SK-N-SH (cell line): Measurements from ENCODE around the gene MAP4K5.

Experiments used
- CTCF ChIP-seq: fragments of 200-600 bp; sonication (generic); IDR thresholded peaks from 2 replicates; pipeline ENCODE4 v1.6.1; 2017; ENCODE audit warnings: antibody characterized with exemption, mild to moderate bottlenecking, moderate library complexity
- FOXM1 ChIP-seq: IDR thresholded peaks from 2 replicates; pipeline ENCODE4 v1.4.0; 2012; ENCODE audit warnings: low read depth, mild to moderate bottlenecking
- POLR2AphosphoS5 ChIP-seq: IDR thresholded peaks from 2 replicates; pipeline ENCODE4 v1.6.1; 2012; ENCODE audit warnings: low read depth, low read length
- RAD21 ChIP-seq: IDR thresholded peaks from 2 replicates; pipeline ENCODE4 v1.6.1; 2012; ENCODE audit warnings: mild to moderate bottlenecking, low read length
- RCOR1 ChIP-seq: fragments of 150-350 bp; IDR thresholded peaks from 2 replicates; pipeline ENCODE4 v1.6.1; 2017; ENCODE audit warnings: antibody characterized with exemption, low read length
- RFX5 ChIP-seq: IDR thresholded peaks from 2 replicates; pipeline ENCODE4 v1.6.1; 2012; ENCODE audit warnings: mild to moderate bottlenecking, improper control_type of control experiment, low read length
- RXRA ChIP-seq: IDR thresholded peaks from 2 replicates; pipeline ENCODE4 v1.4.0; 2012; ENCODE audit warnings: low read depth, mild to moderate bottlenecking, borderline replicate concordance
- TAF1 ChIP-seq: IDR thresholded peaks from 2 replicates; pipeline ENCODE4 v1.6.1; 2012; ENCODE audit warnings: low read depth, mild to moderate bottlenecking, low read length, moderate library complexity, borderline replicate concordance
- TEAD4 ChIP-seq: IDR thresholded peaks from 2 replicates; pipeline ENCODE4 v1.4.0; 2012; ENCODE audit warnings: mild to moderate bottlenecking, borderline replicate concordance; ENCODE audit not compliant: insufficient read depth
- YY1 ChIP-seq: IDR thresholded peaks from 2 replicates; pipeline ENCODE4 v1.4.0; 2012; ENCODE audit warnings: low read depth, mild to moderate bottlenecking
- ZBTB33 ChIP-seq: IDR thresholded peaks from 2 replicates; pipeline ENCODE4 v1.4.0; 2012; ENCODE audit warnings: low read depth, borderline replicate concordance

GRCh38 chr14:50531595-50532501, 521 bp downstream of the MAP4K5 start:
- no peak for TF ChIP-seq RCOR1
- TF ChIP-seq CTCF: no peak
- TF ChIP-seq ZBTB33: no peak
- TF ChIP-seq YY1: peak; percentile 75
- no peak for TF ChIP-seq TEAD4
- TF ChIP-seq RAD21: no peak
- no peak for TF ChIP-seq RXRA
- no peak for TF ChIP-seq RFX5
- TF ChIP-seq FOXM1: no peak
- no peak for TF ChIP-seq POLR2AphosphoS5
- no peak for TF ChIP-seq TAF1
